Heart left ventricle (tissue), 16 donors: ENCODE measurements around the gene CBLL1. TPM values are rescaled to one million over a fixed set of nuclear protein-coding genes. Genes with fewer than 3 reads are reported as not detected.

Source experiments
- ATAC-seq, 4 donors: fragments of 200-7000 bp; cut with Tn5 transposase; one replicate each; pipeline ENCODE4 v1.9.1; 2020 to 2022; ENCODE audit warnings: moderate library complexity in 4 of 4, mild to moderate bottlenecking in 3 of 4, moderate number of reproducible peaks in 1 of 4
- DNase-seq, 5 donors: peaks; one replicate each; pipeline ENCODE4 v3.0.0-alpha.2; 2020
- H3K27ac ChIP-seq, 12 donors: fragments of 200-600 bp; sonication (generic) in 4 of 12; one replicate each; pipeline versions ENCODE4 v1.5.0 to v1.8.0; 2016 to 2022; ENCODE audit warnings: mild to moderate bottlenecking in 2 of 12
- H3K27me3 ChIP-seq, 9 donors: fragments of 200-600 bp; sonication (generic) in 2 of 9; one replicate each; pipeline versions ENCODE4 v1.5.1 to v1.8.0; 2016 to 2022; ENCODE audit warnings: mild to moderate bottlenecking in 3 of 9
- H3K36me3 ChIP-seq, 9 donors: fragments of 200-600 bp; sonication (generic) in 2 of 9; one replicate each; pipeline versions ENCODE4 v1.5.0 to v1.8.0; 2018 to 2022; ENCODE audit warnings: mild to moderate bottlenecking in 2 of 9
- H3K4me1 ChIP-seq, 12 donors: fragments of 200-600 bp; sonication (generic) in 4 of 12; one replicate each; pipeline versions ENCODE4 v1.5.0 to v1.8.0; 2016 to 2022; ENCODE audit warnings: mild to moderate bottlenecking in 3 of 12
- H3K4me3 ChIP-seq, 12 donors: fragments of 200-600 bp; sonication (generic) in 4 of 12; one replicate each; pipeline versions ENCODE4 v1.5.0 to v1.8.0; 2017 to 2022; ENCODE audit warnings: mild to moderate bottlenecking in 9 of 12, moderate library complexity in 4 of 12
- H3K9me3 ChIP-seq, 12 donors: fragments of 200-600 bp; sonication (generic) in 4 of 12; one replicate each; pipeline versions ENCODE4 v1.5.0 to v1.8.0; 2016 to 2022; ENCODE audit warnings: mild to moderate bottlenecking in 1 of 12
- CTCF ChIP-seq, 12 donors: fragments of 200-600 bp; sonication (generic) in 4 of 12; IDR thresholded peaks; one replicate each; pipeline versions ENCODE4 v1.5.0 to v1.8.0; 2018 to 2022; ENCODE audit warnings: antibody characterized with exemption in 12 of 12, mild to moderate bottlenecking in 5 of 12
- POLR2A ChIP-seq, 2 donors: fragments of 450-650 bp; IDR thresholded peaks; one replicate each; pipeline ENCODE4 v1.6.1; 2017; ENCODE audit warnings: antibody characterized with exemption in 2 of 2, mild to moderate bottlenecking in 2 of 2, moderate library complexity in 2 of 2
- WGBS, 4 donors: extraction: QIAGEN DNeasy Blood & Tissue Kit in 2 of 4; methylation state at CpG; one replicate each; pipeline versions ENCODE4 v1.1.5 to v1.1.7; 2013 to 2018; 5-methylcytosine and 5-hydroxymethylcytosine counted together
- intact Hi-C, 10 donors: fragments of 100-400 bp; cut with DNase I; formaldehyde crosslinking; loops; one replicate each; pipeline versions ENCODE4 v1.11.1 to v1.14.2; 2022
- polyA plus RNA-seq, 2 donors: library from polyadenylated mRNA; stranded (reverse); fragments of 200-250 nt; gene quantifications; one replicate each; pipeline ENCODE4 v1.2.3, GENCODE V29; 2013
- total RNA-seq, 9 donors: library from RNA; depleted of rRNA in 2 of 9; stranded (reverse); fragments of >200 nt in 2 of 9; fragmentation: NEBNext Ultra II Directional in 3 of 9; extraction: Animal tissue kit (Norgen Biotek cat#: 25700) in 3 of 9; gene quantifications; one replicate each; pipeline versions ENCODE4 v1.1.0 to v1.2.4, GENCODE V29; 2016 to 2023
- donor health status: ischemic (EF 13 %, LVEDD 7.1; RV severe dilation, severe dysfunction).
- donor health status: healthy with polysubstance abuse.
- donor health status: DM: no; HTN: yes; CAD: no.
- donor health status: DM: no; HTN: no; CAD: no.
- donor health status: ischemic (EF 25% LVEDD 6.9; RV normal size, moderate dysfunction).
- donor health status: ischemic (EF 25% LVEDD 5.7; RV mildly dilated, moderate dysfunction).
- donor health status: healthy.
- donor health status: DM: yes; HTN: yes; CAD: no.
- donor health status: ischemic (EF 35%, LVEDD 5.7; RV mildly dilated, moderate dysfunction).
- donor health status: nonischemic (EF 11% LVEDD 7.7; RV severe dilation, severe dysfunction).
- donor health status: DM: yes; HTN: yes; CAD: no.
- donor health status: PGD.
- donor health status: ischemic (EF 29% LVEDD 5.4; RV normal size, mild dysfunction).
- donor health status: nonischemic (EF 23%, LVEDD 6.1; RV moderate dilation, normal function).

CBLL1 gene
- total and polyA plus RNA-seq, 11 donors = 5.0 to 39.8 (median 23.0) TPM

- ATAC-seq = no peak
- no peaks in the 10 kb centered on the region for H3K9me3 ChIP-seq
- TF ChIP-seq CTCF (IDR thresholded peaks at IDR 0.05) (no peak), POLR2A (IDR thresholded peaks at IDR 0.05) (no peak)
Measured at GRCh38 chr7:107768263-107768662, 24.3 kb downstream of the CBLL1 start.

GRCh38 chr7:107773027-107773426 lies 29.1 kb downstream of the CBLL1 start:
- TF ChIP-seq POLR2A (IDR thresholded peaks at IDR 0.05) = no peak
- TF ChIP-seq CTCF (IDR thresholded peaks at IDR 0.05) = no peak
- Histone ChIP-seq H3K27ac (no peak overlapping the region), H3K4me1 (no peaks in the 10 kb centered on the region), H3K36me3 (no peaks in the 10 kb centered on the region), H3K9me3 (no peaks in the 10 kb centered on the region), H3K4me3 (no peak overlapping the region), H3K27me3 (no peaks in the 10 kb centered on the region)
- WGBS, 4 donors = 45 to 60% (median 51%) methylated on average over 2 of the region's 2 CpGs
- intact Hi-C loops = no loop called here
- DNase-seq (no peak), ATAC-seq (no peak)

More at GRCh38 chr7:107768263-107768662, 24.3 kb downstream of the CBLL1 start:
- no peak overlapping the region for H3K4me3 ChIP-seq
- H3K27ac ChIP-seq = no peak overlapping the region
- WGBS, 4 donors = 63 to 73% (median 72%) methylated on average over 1 of the region's 1 CpG
- no peaks in the 10 kb centered on the region for H3K4me1 ChIP-seq
- intact Hi-C loops = no loop called here
- no peak for DNase-seq
- H3K27me3 ChIP-seq = no peaks in the 10 kb centered on the region
- H3K36me3 ChIP-seq = no peaks in the 10 kb centered on the region

GRCh38 chr7:107777702-107778101 lies 33.8 kb downstream of the CBLL1 start:
- intact Hi-C loops = no loop called here
- Histone ChIP-seq H3K27me3 (no peaks in the 10 kb centered on the region), H3K36me3 (no peaks in the 10 kb centered on the region), H3K9me3 (no peaks in the 10 kb centered on the region), H3K4me3 (no peak overlapping the region), H3K27ac (peak overlapping the region in 1 of 12 donors; percentile 71), H3K4me1 (no peaks in the 10 kb centered on the region)
- DNase-seq (no peak), ATAC-seq (no peak)
- WGBS, 4 donors = 87 to 97% (median 90%) methylated on average over 3 of the region's 3 CpGs
- no peak for TF ChIP-seq POLR2A (IDR thresholded peaks at IDR 0.05)

GRCh38 chr7:107778283-107778682 lies 34.3 kb downstream of the CBLL1 start:
- Histone ChIP-seq H3K4me3 (no peak overlapping the region), H3K27me3 (no peaks in the 10 kb centered on the region), H3K4me1 (no peaks in the 10 kb centered on the region), H3K36me3 (no peaks in the 10 kb centered on the region), H3K27ac (peak overlapping the region in 1 of 12 donors; percentile 71), H3K9me3 (no peaks in the 10 kb centered on the region)
- no peak for ATAC-seq
- TF ChIP-seq CTCF (IDR thresholded peaks at IDR 0.05) (no peak), POLR2A (IDR thresholded peaks at IDR 0.05) (no peak)
- no peak for DNase-seq
- intact Hi-C loops = no loop called here
- WGBS, 4 donors = 79 to 89% (median 82%) methylated on average over 4 of the region's 4 CpGs

- Histone ChIP-seq H3K27ac (peak overlapping the region in 1 of 12 donors; percentile 71), H3K4me3 (no peak overlapping the region), H3K9me3 (no peaks in the 10 kb centered on the region), H3K27me3 (peaks cover 0 to 5% (median 0%) of the 10 kb centered on the region in 9 donors), H3K36me3 (no peaks in the 10 kb centered on the region), H3K4me1 (no peaks in the 10 kb centered on the region)
- TF ChIP-seq POLR2A (IDR thresholded peaks at IDR 0.05) = no peak
- ATAC-seq = no peak
- 71 to 91% (median 84%) methylated on average over 6 of the region's 6 CpGs for WGBS, 4 donors
- DNase-seq = no peak
- intact Hi-C loops = no loop called here
Measured at GRCh38 chr7:107779647-107780099, 35.7 kb downstream of the CBLL1 start.
